NCI-H2081 (cell line): ENCODE results near the gene BAHCC1.
A peak's percentile ranks its signal among the peaks of the same experiment; 100 is the strongest.

Experiments
- DNase-seq, 2 experiments: peaks; one replicate each; lab custom pipeline; 2025; lab: John Stamatoyannopoulos, UW

Gene BAHCC1

DNA sequence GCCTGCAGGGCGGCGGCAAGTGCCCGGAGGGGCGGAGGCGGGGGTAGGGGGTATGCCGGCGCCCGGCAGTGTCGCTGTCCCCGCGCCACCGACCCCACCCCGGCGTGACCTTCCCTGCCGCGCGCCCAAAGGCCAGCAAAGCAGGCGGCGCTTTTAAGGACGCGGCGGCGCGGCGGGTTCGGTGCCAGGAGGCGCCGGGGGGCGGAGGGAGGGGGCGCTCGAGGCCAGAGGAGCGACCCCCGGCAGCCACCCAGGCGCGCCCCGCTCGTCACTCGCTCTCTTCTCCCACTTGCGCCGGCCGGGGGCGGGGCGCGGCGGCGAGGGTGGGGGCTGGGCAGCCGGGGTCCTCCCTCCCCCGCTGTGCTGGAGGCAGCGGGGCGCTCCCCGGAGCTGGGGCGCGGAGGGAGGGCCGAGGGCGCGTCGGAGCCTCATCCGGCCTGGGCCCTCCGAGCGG is 8.6 kb upstream of the BAHCC1 start:
- DNase-seq = no peak

DNA sequence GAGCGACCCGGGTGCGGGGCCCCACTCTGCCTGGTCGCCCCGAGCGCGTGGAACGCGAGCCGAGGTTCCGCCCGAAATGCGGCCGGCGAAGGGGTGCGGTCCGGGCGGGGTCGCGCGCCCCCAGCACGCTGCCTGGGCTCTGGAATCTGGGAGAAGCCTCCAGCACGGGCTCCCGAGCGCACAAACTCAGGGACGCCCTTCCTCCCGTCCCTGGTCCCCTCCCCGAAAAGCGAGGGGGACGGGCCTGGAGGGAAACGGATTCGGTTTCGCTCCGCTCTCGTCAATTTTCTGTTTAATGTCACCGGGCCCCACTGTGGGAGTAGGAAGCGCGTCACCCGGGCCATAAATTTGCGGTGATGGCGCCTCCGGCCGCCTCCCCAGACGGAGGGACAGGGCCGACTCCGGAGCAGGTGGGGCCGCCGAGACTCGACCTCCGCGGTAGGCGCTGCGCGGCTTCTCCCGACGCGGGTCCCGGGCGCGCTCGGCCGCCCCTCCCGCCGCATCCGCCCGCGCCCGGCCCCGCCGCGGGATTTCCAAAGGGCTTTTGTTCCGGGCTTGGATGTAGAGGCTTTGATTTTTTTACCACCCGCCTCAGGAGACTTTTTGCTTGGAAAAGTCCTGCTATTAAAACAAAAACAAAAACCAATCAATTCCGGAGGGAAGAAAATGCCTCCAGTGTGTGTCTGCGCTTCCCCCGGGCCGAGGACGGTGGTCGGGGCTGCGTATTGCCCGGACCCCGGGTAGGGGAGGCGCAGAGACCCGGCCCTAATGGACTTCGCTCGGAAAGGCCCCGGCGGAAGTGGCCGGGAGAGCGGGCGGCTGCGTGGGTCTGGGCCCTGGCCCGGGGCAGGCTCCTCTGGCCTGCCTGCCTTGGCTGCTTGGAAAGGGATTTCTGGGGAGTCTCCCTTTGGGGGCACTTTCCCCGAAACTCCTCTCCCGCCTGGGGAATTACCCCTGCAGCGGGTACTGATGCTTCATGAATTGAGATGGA is 7.9 kb upstream of the BAHCC1 start:
- DNase-seq = no peak

DNA sequence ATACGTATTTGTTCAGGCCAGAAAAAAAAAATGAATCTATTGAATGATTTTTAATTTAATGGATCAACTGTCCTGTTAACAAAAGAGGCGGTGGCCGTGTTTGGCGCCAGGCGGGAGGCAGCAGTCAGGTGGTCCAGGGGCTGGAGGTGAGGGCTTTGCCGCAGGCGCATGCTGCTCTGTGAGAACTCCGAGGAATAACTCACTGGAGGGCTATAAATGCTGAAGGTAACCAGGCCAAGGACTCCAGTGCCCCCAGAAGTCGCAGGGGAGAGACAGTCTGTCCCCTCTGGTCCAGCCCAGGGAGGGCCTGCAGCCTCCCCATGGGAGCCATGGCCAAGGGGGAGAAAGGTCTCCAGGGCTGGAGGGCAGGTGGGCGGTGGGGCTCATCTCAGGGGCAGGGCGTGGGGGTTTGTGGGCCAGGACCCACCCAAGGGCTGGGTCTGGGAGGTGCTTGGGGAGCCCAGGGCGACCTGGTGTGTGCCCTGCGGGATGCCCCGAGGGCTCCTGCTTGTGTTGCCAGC is 7.1 kb upstream of the BAHCC1 start:
- DNase-seq = no peak

DNA sequence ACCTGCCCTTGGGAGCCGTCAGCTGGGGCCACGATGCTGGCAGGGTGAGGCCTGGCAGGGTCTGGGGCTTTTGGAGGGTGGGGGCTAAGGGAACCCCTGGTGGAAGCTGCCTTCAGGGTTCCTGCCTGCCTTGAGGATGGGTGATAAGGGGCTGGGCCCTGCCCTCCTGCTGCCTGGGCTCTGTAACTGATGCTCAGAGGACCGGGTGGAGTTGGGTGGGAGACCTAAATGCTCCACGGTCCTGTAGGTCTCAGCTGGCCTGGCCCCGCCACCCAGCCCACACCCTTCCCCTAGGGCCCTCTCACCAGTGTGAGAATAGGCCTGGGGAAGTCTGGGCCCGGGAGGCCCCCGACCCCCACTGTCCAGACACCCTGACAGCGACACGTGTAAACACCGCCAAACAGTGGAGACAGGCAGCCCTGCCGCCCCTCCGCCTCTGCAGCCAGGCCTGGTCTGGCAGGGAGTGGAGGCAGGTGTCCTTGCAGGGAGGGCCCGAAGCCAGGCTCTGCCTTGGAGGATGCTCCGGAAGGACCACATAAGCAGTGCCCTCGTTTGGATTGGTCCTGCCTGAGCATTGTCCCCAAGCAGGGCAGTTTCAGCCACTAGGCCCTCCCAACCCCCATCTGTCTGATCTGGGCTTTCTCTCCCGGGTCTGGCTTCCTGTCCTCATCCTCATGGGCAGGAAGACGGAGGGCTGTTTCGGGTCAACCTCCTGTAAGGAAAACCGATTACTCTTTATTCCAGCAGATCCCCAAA is 6.5 kb upstream of the BAHCC1 start:
- DNase-seq = no peak

DNA sequence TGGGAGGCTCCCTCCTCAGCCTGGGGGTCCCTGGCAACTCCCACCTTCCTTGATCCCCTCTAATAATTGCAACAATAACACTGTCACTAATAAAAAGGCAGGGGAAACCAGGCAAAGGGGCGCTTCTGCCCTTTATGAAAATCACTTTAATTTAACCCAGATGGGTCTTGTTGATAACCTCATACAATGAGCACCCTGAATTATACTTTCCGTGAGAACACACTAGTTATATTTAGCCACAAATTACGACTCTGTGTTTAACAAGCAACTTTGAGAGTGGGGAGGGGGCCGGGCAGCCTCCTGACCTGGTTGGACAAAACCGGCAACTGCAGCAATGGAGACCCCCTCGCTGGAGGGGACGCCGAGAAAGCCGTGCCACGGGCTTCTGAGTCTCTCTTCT is 5.7 kb upstream of the BAHCC1 start:
- no peak for DNase-seq

DNA sequence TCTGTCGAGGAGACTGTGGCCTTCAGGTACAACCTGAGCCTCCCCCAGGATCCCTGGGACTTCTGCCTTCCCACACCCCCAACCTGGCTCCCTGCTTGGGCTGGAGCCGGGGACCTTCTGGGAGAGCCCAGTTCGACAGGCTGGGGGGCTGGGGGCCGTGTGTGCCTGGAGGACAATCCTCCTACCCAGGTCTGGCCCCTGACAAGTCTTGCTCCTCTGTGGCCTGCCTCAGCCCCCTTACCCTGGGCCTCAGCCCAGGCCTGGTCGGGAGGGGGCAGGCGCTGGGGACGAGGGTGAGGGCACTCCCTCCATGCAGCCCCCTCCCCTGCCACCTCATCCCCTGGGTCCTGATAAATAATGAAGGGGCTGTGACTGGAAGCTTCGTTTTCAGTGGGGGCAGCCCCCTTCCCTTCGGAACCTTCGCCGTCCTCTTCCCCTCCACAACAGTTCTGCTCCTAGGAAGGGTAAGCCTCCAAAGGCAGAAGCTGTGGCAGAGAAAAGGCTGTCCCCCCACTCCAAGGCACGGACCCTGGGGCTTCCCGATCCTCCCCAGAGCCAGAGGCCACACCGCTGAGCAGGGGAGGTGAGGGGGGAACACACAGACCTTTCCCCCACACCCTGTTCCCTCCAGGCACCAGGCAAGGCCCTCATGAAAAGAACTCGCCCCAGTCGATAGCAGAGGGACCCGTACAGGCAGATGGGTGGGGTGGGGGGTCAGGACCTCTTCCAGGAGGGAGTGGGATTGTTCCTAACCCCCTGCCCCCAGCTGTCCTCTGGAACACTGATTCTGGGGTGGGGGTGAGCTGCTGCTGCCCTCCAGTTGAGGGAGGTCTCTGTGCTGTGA is 5.0 kb upstream of the BAHCC1 start:
- no peak for DNase-seq

DNA sequence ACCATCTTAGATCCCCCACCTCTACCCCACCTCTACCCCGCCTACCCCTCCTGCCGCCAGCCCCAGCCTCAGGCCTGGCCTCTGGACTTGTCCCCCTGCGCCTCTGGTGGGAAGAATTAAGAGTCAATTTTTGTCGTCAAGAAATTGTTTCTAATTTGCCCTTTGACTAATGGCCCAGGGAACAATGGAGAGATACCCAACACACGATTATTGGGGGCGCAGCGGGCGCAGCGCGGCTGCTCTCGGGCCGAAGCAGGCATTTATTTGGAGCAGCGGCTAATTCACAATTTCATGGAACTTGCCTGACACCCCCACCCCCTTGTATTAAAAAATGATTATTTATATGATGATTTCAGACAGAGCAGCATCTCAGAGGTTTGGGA is 4.4 kb upstream of the BAHCC1 start:
- DNase-seq = no peak

DNA sequence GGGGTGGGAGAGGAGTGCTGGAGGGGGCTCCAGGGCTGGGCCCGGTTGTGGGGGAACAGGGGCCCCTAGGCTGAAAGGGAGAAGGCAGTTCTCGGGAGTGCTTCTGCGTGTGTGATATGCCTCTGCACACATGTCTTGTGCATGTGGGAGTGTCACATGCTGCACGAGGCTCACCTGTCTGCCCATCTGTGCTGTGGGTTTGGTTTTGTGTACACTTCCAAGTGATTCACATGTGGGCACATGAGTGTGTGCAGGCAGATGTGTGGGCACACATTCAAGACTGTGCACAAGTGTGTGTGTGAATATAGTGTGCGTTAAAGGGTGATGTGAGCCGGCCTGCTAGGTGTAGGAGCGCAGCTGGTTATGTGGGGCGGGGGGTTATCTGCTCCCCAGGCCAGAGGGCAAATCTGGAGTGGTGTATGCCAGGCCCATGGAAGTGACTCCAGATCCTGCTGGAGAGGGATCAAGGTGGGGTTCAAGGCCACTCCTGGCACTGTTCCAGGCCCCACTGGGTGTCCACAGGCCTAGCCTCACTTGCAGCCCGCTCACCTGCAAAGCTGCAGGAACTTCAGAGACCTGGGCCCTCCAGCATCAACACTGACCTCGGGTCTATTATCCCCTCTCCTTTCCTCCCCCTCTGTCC is 3.8 kb upstream of the BAHCC1 start:
- DNase-seq = no peak

DNA sequence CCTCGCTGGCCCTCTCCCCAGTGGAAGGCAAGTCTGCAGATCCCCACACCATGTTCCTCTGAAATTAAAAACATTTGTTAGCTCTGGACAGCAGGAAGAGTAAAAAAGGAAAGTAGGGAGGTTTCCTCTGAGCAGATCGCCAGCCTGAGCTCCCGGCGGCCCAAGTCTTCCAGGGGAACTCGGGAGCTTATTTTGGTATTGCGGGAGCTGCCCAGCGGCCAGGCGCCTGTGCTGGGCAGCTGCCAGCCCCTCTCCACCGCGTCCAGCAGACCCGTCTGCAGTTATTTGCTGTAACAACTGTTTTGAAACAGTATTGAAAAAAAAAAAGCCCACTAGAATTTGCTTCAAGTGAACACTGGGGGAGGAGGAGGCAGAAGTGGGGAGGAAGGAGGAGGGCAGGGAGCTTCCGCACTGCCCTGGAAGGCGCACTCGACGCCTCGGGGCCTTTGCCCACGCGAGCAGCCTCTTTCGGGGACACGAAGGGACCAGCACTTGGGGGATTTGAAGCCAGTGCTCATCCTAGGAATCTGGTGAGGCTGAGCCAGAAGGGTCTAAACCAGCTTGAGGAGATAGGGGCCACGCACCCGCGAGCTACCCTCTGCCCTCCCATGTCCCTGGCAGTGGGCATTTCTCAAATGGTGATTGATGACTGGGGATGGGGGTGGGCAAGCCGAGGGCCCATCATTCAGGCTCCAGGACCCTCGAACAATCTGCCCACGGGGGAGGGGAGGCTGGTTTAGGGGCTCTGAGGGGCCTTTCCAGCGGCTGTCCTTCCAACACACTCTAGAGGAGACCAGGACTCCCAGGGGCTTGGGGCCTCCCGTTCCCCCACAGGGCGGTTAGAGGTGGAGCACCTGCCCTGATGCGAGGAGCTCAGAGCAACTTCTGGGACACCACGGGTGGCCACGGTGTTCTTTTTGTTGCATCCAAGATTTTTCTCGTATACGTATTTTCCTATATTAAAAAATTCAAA is 3.0 kb upstream of the BAHCC1 start:
- no peak for DNase-seq

DNA sequence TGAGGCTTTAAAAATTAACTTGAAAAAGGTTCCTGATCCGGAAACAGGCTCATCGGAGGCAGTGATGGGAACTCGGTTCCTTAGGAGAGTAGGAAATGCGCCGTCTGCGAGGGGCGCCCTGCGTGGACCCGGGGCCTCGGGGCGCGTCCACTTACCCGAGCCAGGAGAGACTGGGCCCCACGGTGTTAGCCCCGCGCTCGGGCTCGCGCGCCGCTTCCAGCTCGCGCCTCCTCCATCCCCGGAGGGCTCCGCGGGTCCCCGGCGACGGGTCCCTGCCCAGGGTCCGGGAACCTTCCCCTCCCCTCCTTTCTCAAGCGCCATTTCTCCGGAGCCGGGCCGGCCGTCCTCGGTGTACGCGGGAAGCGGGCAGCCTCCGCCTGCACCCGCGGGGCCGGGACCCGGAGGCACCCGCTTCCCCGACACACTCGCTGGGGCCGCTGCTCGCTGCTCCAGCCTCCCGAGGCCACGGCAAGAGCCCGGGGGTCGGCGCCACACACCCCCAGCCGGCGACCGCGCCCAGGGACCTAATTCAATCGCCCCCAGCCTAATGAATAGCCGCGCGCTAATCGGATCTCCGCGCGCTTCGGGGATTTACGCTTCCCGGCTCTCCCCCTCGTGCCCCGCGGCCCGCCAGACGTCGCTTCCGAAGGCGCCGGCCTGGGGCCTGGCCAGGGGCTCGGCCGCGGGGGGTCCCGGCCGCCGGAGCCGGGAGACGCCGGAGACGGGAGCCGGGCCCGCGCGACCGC is 2.2 kb upstream of the BAHCC1 start:
- no peak for DNase-seq

DNA sequence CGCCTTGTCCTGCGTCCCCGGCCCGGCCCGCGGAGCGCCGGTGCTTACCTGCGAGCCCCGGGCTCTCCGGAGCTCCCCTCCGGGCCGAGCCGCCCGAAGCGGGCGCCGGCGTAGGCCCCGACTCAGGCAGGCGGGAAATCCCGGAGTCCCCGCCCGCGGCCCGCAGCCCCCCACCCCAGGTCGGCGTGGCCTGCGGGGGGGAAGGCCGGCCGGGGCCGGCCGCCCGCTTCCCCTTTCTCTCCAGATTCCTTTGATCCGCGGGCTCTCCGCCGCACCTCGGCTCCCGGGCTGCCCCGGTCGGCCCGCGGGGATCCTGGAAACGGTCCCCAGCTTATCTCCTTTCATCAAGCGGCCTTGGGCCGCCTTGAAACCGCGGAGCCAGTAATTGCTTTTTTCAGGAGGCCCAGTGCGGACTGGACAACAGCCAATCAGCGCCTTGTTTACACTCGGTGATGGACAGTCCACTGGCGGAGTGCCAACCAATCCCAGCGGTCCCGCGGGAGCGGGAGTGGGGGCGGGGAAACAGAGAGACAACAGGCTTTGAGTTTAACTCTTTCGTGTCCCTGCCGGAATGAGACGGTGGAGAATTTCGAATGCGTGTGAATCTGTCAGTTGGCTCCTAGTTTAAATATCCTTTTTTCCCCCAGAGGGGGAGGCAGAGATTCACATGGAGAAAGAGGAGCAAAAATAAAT is 1.4 kb upstream of the BAHCC1 start:
- peak; percentile 100 for DNase-seq

DNA sequence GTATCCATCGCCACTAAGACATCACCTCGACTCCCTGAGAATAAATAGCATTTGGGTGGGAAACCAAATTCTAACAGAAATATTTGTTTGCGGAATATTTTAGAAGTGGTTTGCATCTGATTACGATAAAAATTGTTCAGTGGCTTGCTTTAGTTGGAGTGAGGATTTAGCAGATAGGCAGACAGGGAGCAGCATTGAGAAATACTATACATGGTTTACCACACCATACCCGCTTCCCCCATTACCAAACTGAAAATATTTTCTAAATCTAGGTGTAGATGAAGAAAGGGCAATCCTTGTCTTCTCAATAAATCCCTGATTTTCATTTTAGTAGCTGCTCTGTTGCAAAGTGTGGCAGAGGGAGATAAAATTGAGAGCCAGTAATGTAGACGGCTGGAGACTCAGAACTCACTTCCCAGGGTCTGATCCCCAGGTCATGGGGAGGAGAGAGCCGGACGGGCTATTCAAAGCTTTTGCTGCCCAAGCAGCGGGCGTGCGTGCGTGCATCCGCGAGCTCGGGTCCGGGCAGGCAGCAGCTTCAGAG is 808 bp upstream of the BAHCC1 start:
- no peak for DNase-seq

DNA sequence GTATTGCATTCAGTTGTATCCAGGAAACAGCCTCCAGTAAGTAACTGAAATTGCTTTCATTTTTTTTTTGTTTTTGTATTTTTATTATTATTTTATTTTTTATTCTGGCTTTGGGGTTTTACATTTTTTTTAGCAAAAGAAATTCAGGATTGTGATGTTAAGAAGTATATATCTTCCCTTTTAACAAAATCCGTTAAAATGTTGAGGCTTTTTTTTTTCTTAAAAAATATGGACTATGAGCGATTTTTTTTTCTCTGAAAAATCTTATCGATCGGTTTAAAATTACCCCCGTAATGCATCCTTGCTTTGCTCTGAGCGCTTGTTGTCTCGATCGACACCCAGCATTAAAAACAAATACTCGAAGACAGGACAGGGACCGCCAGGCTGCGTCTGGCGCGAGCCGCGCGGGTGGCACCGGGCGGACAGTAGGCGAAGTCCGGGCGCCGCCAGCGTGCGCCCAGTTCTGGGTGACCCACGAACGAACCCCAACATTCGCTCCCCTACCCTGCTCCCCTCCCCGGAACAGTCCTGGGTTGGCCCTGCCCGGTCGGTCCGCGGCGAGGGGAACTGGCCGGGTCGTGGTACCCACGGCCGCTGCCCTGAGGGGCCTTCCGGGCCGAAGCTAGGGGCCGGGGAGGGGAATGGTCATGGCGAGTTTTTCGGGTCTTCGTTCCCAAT is 482 bp downstream of the BAHCC1 start:
- DNase-seq = no peak

DNA sequence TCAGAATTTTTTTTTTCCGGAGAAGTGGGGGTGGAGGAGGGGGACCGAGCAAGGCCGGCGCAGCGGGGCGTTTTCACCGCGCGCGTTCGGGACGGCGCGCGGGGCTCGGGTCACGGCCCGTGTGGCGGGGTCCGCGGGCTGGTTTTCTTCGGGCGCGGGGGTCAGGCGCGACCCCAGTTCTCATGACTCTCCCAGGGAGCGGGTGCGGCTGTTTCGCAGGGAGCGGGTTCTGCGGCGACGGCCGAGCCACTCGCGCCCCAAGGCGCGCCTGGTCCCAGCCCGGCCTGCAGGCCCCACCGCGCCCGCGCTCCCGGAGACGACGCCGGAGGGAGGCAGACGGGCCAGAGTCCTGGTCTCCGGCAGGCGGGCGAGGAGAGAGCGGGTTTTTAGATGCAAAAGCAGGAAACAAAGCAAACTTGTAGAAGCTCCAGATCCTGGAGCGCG is 1.0 kb downstream of the BAHCC1 start:
- no peak for DNase-seq

DNA sequence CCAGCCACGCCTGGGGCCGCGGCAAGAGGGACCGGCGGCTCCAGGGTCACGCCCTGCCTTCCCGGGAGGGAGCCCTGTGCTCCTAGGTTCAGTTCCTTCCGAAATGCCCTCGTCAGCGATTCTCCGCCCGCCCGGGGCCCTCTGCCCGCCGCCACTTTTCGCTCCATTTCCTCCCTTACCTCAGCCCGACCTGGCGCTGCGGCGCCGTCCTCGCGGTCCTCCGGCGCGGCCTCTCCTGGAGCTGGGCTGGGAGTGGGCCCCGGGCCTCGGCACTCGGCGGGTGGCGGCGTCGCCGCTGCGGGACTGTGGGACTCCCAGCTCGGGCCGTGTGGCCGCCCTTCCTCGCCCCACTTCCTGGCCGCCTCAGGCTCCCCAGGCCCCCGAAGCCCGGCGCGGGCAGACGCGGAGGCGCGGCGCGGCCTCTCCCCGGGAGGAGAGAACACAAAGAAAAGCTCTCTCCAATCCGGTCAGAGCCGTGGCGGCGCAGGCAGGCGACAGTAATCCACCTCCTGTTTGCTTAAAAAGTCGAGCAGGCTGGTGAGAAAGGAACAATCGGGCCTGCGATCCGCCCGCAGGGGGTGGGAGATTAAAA is 1.6 kb downstream of the BAHCC1 start:
- peak; percentile 50 to 76 for DNase-seq

DNA sequence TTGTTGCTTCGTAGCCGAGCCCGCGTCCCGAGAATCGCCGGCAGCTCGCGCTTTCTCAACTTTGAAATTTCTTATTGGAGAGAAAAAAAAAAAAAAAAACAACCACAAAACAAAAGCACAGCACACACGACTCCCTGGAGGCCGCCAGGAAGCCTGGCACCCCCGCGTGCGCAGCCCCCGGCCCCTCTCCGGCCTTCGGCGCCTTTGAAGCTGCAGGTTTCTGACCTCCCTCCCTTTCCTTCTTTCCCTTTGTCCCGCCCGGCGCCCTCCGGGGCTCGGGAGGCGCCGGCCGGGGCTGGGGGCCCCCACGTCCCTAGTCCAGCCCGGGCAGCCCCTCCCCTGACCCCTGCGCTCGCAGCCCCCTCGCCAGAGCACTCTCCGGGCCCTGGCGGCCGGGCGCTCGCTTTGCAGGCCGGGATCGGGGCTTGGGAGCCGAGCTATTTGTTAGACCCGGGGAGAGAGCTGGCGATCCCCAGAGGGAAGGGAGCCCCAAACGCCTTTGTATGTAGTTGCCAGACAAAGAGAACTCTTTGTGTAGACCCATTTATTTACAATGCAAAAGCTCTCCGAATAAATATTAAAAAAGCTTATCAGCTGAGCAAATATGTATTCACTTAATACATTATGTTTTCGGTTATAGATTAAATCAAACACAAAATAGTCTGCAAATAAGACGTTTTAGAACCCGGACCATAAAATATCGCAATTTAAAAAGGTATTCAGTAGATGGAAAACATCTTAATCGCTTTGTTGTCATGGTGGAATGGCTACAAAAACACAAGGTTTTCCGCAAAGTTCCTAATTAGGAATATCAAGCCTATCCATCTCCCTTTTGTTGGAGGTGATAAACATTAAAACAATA is 2.3 kb downstream of the BAHCC1 start:
- DNase-seq = peak in 1 of 2 experiments; percentile 40
